ENCODE measurements around the gene ZNF281.
"Not testable (repeated sequence)": the region's sequence is repeated elsewhere in the genome, so short reads cannot be mapped to it uniquely, and the experiment has no call there.

ZNF281 gene

DNA sequence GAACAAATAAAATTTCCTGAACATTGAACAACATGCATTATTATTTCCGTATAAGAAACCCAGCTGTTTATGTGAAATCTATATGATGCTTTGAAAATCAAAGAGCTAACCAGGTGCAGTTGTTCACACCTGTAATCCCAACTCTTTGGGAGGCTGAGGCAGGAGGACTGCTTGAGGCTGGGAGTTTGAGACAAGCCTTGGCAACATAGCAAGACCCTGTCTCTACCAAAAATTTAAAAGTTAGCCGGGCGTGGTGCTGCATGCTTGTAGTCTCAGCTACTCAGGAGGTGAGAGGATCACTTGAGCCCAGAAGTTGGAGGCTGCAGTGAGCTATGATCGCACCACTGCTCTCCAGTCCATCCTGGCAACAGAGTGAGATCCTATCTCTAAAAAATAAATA lies 4.8 kb upstream of the ZNF281 start:
- no peak overlapping the region for H3K27ac ChIP-seq
- TF ChIP-seq, protein P1, sequence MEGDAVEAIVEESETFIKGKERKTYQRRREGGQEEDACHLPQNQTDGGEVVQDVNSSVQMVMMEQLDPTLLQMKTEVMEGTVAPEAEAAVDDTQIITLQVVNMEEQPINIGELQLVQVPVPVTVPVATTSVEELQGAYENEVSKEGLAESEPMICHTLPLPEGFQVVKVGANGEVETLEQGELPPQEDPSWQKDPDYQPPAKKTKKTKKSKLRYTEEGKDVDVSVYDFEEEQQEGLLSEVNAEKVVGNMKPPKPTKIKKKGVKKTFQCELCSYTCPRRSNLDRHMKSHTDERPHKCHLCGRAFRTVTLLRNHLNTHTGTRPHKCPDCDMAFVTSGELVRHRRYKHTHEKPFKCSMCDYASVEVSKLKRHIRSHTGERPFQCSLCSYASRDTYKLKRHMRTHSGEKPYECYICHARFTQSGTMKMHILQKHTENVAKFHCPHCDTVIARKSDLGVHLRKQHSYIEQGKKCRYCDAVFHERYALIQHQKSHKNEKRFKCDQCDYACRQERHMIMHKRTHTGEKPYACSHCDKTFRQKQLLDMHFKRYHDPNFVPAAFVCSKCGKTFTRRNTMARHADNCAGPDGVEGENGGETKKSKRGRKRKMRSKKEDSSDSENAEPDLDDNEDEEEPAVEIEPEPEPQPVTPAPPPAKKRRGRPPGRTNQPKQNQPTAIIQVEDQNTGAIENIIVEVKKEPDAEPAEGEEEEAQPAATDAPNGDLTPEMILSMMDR (conservative IDR thresholded peaks at IDR 0.05): no peak

DNA sequence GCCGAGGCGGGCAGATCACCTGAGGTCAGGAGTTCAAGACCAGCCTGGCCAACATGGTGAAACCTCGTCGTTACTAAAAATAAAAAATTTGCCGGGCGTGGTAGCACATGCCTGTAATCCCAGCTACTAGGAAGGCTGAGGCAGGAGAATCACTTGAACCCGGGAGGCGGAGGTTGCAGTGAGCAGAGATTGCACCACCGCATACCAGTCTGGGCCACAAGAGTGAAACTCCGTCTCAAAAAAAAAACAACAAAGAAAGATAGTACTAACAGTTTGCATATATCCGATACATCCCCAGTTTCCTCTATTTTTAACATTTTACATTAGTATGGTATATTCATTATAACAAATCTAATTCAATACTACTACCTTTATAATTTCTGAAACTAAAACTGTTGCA lies 3.9 kb upstream of the ZNF281 start:
- H3K27ac ChIP-seq: not testable (repeated sequence)

DNA sequence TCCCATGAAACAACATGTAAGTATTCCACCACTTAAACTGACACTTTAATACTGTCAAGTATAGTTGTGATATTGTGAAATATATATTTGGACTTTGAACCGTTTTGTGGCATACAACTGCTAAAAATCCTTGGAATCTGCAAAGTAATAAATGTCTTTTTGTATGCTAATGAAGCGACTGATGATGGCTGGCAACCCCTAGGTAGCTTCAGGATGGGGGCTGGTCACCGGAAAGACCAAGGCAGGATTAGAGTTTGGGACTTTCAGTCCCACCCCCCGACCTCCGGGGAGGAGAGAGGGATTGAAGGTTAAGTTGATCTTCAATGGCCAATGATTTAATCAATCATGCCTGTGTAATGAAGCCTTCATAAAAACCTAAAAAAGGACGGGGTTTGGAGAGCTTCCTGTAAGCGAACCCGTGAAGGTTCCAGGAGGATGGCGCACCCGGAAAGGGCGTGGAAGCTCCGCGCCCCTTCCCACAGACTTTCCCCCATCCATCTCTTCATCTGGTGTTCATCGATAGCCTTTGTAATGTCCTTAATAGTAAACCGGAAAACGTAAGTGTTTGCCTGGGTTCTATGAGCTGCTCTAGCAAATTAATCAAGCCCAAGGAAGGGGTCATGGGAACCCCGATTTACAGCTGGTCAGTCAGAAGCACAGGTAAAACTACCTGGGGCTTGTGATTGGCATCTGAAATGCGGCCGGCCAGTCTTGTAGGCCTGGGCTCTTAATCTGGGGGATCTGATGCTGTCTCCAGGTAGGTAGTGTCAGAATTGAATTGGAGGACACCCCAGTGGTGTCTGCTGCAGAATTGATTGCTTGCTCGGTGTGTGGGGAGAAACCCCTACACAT lies 1.8 kb upstream of the ZNF281 start:
- TF ChIP-seq, protein P1 (conservative IDR thresholded peaks at IDR 0.05): no peak
- peak overlapping the region; percentile 89 for H3K27ac ChIP-seq

DNA sequence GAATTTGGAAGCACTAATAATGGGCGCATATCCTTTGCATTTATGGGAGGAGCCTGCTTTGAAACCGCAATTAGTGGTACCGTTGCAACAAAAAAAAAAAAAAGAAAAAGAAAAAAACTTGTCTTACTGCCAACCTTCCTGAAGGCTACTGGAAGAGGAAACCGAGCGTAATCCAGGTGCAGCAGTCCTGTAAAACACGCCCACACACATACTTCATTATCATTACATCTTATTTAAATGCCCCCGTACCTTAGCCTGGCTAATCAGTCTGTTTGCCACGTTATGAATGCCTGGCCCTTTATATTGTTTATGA lies 686 bp upstream of the ZNF281 start:
- peak overlapping the region; percentile 89 for H3K27ac ChIP-seq

DNA sequence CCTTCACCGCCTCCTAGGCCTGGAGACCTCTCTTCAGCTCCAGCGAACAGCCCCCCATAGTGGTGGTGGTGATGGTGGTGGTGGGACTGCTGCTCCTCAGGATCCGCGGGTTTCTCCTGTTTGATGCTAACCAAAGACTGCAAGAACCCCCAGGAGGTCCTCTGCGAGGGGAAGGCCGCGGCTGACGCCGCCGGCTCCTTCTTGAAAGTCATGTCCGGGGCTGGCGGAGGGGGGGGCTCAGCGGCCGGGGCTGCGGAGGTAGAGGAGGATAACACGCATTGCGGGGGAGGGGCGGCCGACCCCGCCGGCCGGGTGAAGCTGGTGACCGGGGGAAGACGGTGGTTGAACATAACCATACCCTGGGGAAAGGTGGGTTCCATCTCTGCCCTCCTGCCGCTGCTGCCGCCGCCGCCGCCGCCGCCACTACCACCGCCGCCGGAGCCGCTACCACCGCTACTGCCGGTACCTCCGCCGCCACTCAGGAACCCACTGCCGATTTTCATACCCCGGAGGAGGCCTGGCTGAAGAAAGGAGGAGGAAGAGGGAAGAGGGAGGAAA lies 554 bp downstream of the ZNF281 start:
- TF ChIP-seq, protein P1 (conservative IDR thresholded peaks at IDR 0.05): no peak
- H3K27ac ChIP-seq: peak overlapping the region; percentile 89

More for the DNA sequence above, 686 bp upstream of the ZNF281 start:
- TF ChIP-seq, protein P1 (conservative IDR thresholded peaks at IDR 0.05): no peak

DNA sequence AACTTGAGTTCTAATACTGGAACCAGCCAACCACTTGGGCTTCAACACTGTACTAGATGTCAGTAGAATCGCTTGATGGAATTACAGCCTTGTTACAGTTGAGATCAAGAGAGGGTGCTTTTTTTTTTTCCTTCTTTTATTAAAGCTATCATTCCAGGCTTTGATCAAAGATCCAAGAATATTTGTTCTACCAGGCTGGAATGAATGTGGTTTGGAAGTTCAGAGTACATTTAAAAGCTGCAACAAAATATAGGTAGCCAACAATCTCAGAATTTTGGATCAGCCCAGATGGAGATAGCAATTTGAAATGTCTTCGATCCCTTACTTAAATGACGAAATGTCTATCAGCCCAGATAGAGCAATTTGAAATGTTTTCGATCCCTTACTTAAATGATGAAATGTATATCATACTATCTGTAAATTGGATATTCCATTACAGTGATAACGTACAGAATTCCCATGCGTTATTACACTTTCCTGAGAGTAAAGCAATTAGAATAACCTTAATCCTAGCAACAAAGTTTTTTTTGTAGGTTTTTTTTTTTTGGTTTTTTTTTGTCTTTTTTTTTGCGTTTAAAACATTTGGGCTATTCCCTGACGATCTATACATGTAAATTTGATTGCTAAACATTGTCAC lies 3.6 kb downstream of the ZNF281 start:
- no peak overlapping the region for H3K27ac ChIP-seq
- TF ChIP-seq, protein P1 (conservative IDR thresholded peaks at IDR 0.05): no peak

DNA sequence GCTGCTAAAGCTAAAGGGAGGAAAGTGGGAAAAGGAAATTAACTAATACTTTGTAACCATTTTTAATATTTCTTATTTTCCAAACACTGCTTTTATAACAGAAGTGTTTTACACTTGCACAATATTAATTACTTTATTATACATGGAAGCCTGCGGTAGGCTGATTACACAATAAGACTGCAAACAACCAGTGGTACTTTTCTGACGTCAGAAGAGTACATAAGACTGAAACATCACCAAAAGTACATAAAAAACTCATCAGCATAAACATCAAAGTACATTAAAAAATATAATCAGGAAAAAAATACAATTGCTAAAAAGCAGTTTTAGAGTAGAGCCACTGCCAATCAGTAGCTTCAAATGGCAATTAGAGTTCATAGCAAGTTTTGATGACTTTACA lies 4.6 kb downstream of the ZNF281 start:
- no peak overlapping the region for H3K27ac ChIP-seq
- TF ChIP-seq, protein P1 (conservative IDR thresholded peaks at IDR 0.05): no peak

DNA sequence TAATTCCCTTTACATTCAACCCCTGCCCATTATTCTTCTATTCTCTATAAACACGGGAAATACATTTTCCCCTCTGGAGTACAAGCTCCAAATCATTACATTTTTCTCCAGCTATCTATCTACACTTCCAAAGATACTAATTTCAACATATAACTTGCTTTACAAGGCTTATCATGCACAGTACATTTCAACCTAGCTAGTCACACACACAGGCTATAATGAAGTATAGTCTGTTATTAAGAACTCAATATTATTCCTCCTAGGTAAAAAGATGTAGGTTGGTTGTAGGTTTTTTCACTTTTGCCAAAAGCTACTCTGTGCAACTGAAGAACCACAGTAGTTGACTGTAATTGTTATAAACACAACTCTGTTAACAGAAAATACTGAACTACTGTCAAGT lies 8.1 kb downstream of the ZNF281 start:
- TF ChIP-seq, protein P1 (conservative IDR thresholded peaks at IDR 0.05): no peak
- H3K27ac ChIP-seq: no peak overlapping the region

Measured in VCaP (cell line).